Measurements from ENCODE around the gene MCF2L.
A peak's percentile ranks its signal among the peaks of the same experiment; 100 is the strongest.

MCF2L gene

DNA sequence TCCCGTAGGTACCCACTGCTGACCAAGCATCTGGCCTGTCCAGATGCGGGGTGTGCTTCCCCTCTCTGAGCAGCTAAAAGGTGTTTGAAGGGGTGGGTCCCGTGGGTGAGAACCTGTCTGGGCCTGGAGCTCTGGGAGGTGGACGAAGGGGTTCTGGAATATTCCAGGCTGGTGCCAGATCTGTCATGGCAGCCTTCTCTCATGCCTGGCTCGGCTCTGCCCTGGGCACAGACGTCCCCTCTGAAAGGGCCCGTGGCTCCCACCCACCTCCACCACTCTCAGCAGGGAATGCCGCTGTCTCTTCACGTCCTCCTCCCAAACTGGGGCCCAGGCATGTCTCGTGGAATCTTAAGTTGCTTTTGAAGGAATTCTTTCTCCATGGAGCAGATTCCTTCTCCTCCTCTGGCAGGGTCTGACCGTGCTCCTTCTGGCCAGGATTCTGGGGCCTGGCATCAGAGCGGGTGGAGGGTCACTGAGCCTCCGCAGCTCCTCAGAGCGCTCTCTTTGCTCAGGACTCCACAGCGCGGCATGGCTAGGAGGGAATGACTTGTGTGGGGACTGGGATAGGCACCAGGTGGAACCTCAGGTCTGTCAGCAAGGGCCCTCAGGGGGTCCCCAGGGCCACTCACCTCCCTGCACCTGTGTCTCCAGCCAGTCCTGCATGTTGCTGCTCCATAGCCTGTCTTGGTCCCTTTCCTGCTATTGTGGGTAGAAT is 5.9 kb upstream of the MCF2L start:
- no peak for DNase-seq

DNA sequence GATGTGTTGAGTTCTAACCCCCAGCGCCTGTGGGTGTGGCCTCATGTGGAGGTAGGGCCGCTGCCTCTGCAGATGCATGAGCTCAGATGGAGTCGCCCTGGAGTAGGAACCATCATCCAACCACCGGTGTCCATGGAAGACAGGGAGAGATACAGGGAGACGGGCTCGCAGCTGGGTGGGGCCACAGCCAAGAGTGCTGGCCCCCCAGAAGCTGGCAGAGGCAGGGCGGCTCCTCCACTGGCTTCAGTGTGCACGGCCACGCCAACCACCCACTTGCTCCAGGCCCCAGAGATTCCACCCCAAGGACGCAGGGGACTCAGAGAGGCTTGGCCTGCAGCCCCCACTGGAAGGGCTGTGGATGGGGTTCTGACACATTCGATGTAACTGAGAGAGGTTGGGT is 5.4 kb upstream of the MCF2L start:
- no peak for DNase-seq

DNA sequence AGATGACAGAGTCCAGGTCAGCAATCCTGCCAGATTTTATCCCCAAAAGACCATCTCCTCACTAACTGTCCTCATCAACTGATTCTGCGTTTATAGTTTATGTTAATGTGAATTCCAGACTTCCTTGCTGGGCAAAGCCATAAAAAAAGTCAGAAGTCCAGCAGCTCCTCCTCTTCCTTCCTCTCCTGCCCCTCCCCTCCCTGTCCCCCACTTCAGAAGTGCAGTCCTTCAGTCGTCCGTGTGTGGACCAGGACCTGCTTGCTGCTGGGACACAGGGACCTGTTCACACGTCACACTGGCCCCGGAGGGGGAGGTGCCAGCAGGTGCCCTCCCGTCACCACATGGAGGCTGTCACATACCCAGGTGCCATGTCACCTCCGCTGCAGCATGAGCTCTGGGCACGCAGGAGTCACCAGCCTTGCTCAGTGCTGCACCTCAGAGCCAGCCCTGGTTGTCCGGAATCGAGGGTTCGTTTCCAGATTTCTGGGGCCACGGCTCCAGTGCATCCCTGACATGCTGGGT is 4.0 kb upstream of the MCF2L start:
- no peak for DNase-seq

DNA sequence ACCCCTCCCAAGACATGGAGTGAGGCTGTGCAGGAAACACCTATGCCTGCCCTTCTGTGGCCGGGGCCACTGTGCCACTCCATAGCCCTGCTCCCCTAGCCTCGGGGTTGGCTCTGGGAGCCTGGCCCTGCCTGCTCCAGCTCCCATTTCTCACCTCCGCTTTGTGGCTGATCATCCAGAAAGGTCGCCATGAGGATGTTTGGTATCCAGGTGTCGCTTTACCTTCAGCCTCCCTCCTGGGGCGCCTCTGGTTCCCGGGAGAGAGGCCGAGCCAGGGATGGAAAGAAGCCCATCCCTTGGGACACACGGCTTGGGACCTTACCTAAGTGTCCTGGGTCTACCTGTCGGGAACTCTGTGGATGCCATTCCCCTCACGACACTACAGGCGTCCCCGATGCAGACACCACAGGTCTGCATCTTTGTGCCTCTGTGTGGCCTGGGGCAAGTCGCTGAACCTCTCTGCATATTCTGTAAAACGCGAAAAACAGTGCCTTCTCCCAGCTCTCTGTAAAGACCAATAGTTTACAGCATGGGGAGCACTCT is 3.4 kb upstream of the MCF2L start:
- no peak for DNase-seq

DNA sequence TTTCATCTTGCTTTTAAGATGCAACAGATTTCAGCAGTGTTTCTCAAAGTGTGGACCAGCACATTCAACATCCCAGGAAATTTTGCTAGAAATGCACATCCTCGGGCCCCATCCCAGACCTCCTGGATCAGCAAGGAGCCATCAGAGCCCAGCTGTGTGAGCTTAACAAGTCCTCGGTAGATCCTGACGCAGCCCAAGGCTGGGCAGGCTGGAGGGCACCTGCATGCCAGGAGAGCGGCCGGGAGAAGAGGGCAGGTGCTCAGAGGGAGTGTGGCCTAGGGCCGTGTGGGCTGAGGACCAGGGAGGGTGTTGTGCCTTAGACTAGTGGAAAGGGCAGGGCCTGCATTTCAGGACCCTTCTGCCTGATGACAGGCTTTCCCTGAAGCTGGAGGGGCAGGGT is 2.2 kb upstream of the MCF2L start:
- DNase-seq: no peak

DNA sequence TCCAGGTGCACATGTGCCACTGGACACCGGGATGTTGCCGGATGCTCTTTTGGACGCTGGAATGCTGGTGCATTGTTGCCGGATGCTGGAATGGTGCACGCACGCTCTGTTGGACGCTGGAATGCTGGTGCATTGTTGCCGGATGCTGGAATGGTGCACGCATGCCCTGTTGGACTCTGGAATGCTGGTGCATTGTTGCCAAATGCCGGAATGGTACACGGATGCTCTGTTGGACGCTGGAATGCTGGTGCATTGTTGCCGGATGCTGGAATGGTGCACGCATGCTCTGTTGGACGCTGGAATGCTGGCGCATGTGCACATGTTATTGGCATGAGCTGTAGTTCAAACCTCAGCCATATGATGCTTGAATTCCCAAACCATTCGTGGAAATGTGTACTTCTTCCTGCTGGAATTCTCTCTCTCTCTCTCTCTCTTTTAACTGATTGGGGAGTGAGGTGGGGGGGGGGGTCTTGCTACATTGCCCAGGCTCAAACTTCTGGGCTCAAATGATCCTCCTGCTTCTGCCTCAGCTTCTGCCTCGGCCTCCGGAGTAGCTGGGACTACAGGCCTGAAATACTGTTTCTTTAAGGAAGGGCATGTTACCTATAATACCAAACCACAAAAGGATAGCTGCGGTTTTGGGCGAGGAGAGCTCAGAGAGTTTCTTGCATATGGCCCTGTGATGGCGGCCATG is 1.2 kb upstream of the MCF2L start:
- DNase-seq: no peak

DNA sequence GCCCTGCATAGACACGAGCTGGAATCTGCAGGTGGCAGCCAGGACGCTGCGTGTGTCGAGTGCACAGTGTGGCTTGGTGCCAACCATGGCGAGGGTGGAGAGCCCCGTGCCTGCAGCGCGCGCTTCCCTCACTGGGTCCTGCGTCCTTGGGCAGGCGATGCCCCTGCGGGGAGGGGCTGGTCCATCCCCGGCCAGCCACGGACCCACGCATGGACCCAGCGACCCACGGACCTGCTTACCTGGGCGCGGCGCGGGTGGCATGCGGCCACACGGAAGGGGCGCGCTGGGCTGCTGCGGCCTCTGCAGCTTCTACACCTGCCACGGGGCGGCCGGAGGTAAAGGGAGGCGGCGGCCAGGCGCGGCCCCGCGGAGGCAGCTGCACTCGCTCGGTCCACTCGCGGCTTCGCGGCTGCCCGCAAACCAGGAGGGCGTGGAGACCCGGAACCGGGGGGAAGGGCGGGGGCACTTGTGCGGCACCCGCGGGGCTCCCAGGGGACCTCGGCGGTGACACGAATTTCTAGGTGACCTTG is 569 bp upstream of the MCF2L start:
- peak; percentile 41 to 80 for DNase-seq

DNA sequence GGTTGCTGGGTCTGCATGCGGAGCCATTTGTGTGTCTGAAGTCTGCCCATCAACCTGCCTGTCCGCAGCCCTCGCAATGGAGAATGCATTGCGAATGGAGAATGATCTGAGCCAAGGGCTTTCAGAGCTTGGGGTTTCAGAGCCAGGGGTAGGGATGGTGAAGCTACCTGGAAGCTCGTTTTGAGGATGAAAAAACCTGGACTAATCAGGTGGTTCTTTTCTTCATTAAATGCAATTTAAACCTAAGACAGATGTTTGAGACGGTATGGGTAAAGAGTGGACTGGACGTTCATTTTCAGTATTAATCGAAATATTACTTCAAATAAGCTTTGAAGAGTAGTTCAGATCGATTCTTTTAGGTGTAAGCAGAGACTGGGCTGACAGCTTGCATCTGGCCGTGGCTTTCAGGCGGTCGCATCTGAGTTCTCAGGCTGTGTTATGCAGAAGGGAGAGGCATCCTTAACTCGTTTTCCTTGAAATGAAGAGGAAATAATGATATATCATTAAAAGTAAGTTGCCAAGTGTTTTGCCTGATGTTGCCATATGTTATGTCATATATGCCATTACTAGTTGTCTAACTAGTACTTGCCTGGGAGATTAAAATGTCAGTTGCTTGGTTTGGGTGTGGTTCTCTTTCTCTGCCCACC is 801 bp downstream of the MCF2L start:
- peak; percentile 74 to 82 for DNase-seq

DNA sequence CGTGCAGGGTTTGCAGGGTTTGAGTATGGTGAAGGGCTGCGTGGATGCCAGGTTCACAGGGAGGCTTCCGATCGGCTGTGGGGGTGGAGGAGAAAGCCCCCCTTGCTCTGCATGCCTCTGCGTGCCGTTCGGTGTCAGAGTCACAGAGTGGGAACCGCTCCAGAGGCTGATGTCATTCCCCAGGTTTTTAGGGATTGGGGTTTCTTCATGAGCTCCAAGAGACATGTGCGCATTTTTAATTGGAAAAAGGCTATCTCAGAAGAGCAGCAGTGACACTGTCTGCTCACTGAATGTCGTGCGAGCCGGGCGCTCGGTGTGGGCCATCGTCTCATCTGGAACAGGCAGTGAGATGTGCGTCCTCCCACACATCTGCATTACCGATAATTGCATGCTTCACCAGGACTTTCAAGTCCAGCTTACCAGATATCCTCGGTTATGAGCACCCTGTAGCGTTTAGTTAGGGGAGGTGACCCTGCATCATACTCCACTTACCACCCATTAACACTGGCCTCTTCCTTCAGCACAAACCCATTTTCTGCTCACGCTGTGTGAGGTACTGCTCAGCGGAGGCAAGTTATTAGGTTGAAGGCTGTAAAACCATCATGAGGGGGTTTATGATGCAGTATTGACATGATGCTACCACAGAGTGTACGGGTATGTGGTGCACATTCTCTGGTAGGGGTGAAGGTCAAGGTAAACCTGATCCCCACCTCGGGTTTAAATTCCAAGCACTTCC is 1.7 kb downstream of the MCF2L start:
- DNase-seq: no peak

DNA sequence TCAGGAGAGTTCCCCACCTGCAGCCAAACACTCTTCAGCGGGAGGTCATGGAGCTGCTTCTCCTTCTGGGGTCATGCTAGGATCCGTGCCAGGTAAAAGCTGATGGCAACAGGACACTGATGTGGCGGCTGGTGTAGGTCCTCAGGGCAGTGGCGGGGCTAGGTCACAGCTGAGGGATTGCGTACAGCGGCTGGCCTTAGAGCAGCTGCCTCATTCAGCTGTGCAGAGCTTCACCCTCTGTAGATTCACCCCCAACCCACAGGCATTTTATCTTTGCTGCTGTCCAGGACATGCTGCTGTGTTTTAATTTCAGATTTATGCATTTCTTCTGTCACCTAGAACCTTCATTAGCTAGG is 2.3 kb downstream of the MCF2L start:
- no peak for DNase-seq

DNA sequence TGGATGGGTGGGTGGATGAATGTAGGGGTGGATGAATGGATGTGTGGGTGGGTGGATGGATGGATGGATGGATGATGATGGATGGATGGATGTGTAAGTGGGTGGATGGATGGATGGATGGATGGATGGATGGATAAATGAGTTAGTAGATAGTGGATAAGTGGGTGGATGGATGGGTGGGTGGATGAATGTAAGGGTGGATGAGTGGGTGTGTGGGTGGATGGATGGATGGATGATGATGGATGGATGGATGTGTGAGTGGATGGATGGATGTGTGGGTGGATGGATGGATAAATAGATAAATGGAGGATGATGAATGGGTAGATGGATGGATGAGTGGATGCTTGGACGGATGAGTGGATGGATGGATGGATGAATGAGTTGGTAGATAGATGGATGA is 3.2 kb downstream of the MCF2L start:
- no peak for DNase-seq

DNA sequence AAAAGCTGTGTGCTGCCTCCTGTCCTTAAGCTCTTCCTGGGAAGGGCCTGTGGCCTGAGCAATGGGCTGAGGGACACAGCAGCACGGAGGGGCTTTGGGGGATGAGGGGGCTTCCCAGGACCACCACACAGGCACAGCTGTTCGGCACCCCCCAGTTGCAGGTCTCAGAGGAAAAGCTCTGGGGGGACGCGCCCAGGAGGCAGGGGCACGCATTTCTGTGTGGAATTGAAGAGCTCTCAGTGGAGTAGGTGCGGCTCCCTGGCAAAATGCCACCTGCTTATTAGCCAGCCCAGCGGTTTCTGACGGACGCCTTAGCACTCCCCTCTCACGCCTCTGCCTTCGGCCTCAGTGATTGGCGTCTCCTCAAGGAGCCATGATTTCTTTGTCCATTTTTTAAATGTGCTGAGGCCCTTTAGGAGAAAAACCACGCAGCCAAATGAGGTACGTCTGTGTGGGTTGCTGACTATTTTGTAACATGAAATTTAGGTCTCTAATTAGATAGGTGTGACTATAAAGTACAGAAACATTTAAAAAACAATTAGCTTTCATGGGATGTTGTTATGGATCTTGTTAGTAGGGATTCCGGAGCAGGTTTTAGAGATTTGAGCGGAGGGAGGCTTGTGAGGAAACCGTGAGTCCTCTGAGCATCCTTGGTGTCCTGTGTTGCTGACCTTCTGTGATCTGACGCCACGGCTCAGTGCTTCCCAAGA is 4.0 kb downstream of the MCF2L start:
- DNase-seq: peak; percentile 24 to 70

DNA sequence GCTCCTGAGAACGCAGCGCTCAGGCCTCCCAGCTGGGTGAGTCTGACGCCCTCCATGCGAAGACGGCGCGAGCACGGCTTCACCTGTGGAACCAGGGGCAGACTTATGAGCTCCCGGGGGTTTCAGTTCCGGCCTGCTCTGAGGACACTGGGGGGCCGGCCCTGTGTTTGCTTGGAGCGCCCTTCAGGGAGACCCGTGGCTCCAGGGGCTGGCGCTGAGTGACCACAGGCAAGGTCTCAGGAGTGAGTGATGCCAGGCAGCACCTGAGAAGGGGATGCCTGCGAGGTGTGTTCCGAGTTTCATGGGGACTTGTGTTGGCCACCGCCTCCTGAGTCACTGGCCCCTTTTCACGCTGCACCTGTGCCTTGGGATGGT is 4.5 kb downstream of the MCF2L start:
- peak; percentile 53 to 72 for DNase-seq

DNA sequence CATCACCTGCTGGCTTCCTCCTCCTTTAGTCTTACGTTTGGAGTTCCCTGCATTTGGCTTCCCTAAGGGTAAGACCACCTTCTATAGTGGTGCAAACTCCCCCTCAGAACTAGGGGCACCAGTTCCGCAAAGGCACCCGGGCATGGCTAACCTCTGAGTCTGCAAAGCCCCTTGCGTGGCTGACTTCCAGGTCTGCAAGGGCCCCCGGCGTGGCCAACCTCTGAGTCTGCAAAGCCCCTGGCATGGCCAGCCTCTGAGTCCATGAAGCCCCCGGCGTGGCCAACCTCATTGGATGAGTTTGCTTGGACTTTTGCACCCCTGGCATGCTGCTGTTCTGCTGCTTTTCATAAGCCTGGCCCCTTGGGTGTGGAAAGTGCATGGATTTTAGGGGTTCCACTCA is 5.1 kb downstream of the MCF2L start:
- DNase-seq: peak in 1 of 2 experiments; percentile 78

DNA sequence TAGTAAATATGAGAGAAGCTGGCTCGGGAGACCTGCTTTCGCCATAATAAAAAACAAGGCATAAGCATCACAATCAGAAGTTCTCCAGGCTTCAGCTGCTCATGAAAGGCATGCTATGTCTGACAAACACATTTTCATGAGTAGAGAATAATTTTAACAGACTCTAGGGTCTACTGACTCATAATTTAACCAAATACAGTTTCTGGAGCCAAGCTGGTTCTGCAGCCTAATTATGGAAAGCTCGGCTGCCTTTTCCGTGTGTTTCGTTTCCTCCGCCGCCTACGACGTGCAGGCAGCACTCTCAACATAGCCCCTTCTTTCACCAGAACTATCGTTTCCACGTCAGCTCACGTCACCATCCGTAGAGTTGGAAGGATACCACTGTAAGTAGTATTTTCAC is 5.7 kb downstream of the MCF2L start:
- peak; percentile 74 to 85 for DNase-seq

DNA sequence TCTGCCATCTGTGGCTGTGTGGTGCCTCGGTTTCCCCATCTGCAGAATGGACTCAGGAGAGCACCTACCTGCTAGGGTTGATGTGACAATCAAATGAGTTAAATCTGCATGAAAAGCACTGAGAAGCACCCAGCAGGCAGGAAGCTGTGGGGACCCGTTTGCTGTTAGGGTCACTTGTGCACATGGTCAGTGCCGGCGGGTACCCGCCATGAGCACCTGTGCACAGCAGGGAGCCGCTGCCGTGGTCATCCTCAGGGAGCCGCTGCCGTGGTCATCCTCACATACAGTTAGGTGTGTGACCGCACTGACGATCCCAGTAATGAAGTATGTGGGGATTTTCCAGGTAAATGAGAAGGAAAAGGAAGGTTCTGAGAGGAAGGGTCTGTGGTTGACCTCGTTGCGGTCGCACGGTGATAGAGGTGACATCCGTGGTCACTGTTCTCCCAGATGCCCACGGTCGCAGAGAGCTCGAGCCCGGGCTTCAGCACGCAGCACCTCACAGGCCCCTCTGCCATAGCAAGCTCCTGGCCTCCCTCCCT is 6.5 kb downstream of the MCF2L start:
- DNase-seq: no peak

DNA sequence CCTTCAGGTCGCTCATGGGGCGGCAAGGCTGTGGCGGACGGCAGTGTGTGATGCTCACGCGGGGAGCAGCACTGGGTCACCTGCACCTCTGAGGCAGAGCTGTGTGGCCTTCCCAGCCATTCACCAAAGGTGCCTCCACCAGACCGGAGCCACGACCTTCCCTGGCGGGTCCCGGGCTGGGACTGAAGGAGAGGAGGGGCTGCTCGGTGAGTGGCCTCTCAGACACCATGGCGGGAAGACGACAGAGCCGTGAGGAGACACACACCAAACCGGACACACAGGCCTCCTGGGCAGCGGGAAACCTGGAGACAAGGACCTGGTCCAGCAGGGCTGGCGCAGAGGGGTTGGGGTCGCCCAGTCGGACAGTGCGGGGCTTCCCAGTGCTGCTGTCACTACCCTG is 7.5 kb downstream of the MCF2L start:
- no peak for DNase-seq

DNA sequence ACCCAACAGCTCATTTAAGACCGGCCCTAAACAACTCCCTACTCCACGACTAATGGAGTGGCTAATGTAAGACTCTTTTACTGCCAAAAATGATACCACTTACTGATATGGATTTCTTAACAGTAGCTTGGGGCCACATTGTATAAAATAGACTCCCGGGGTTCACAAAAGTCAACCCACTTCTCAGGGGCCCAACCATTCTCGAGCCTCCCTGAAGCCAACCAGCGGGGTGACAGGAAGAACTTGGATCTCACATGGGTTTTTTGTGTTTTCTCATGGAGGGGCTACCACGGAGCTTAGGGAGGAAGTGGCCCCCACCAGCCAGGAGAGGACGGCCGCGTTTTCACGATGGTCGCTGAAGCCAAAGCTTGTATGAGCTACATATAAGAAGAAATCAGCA is 8.1 kb downstream of the MCF2L start:
- no peak for DNase-seq

DNA sequence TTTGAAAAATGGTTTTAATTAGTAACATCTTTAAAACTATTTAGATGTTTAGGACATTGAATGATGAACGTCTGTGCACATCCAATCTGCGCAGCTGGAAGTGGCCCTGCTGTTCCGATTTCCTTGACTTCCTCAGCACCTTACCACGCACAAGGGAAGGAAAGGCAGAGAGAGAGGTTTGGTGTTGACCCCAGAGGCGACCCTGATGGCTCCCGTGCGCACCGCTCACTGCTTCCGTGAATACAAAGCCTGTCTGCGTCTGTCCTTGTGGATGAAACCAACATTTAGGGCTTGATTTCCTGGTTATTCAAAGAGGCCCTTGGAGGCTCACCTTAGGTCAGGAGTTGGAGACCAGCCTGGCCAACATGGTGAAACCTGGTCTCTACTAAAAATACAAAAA is 8.5 kb downstream of the MCF2L start:
- DNase-seq: no peak

DNA sequence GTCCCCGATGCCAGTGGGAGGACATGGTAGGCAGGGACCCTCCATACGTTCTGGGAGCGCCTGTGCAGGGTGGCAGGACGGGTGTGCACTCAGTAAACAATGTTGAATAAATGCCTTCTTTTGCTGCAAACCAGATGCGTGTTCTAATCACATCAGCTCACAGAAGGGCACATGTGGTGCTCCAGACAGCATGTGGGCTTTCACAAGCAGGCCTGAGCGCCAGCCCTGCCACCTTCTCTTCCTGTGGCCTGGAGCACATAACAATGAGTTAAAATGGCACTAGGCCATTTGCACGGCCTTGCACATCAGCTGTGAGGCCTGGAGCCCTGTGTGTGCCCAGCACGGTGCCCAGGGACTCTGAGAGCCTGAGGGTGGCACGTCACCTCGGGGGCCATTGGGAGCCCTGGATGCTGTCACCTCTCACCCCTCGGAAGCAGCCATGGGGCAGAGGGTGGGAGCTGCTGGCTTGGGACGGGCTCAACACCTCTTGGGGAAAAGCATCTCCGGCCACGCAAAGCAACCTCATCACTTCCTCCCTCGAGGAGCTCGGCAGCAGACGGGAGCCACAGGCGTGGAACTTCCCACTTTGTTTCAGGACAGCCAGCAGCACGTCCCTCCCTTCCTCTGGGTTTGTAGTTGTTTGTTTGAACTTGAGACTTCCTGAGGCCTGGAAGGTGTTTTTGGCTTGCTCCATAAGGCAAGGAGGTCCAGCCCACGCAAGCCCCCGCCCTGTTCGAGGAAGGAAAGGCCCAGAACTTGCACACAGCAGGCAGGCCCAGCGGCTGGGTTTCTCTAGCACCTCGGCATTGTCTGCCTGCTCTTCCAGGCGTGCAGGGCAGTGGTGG is 9.8 kb downstream of the MCF2L start:
- no peak for DNase-seq

DNA sequence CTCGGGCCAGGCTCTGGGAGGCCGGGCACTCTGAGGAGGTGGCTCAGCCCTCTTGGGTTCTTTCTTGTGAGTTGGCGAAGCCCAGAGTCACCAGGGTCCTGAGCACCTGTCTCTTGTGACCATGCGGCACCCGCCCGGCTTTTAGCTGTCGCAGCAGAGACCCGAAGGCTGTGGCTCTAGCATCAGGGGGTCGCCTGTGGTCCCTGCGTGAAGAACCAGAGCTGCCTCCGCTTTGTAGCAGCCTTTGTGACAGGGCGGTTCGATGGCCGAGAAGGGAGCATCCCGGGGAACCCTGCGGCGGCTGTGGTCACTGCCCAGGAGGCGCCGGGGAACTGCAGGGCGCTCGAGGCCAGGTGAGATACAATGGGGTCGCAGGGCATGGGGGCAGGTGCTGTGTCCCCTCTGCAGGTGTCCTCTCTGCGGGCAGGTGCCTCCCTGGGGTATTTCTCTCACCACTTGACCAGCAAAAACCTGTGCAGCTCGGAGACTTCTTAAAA is 10.4 kb downstream of the MCF2L start:
- DNase-seq: no peak

Data from NCI-H526 (cell line).